Vagina (tissue), 2 donors: ENCODE measurements around the gene POTEJ. TPM values are rescaled to one million over a fixed set of nuclear protein-coding genes. Genes with fewer than 3 reads are reported as not detected.
A peak's percentile ranks its signal among the peaks of the same experiment; 100 is the strongest.
"Not testable (repeated sequence)": the region's sequence is repeated elsewhere in the genome, so short reads cannot be mapped to it uniquely, and the experiment has no call there.

Experiments used
- DNase-seq, 2 donors: peaks; one replicate each; pipeline ENCODE4 v3.0.0-alpha.2; 2017; ENCODE audit errors: extremely low spot score in 2 of 2
- H3K27ac ChIP-seq: fragments of 200-600 bp; sonication (generic); one replicate; pipeline ENCODE4 v1.5.1; 2019
- H3K27me3 ChIP-seq: fragments of 200-600 bp; sonication (generic); one replicate; pipeline ENCODE4 v1.5.1; 2019
- H3K36me3 ChIP-seq, 2 donors: fragments of 200-600 bp; sonication (generic); one replicate each; pipeline ENCODE4 v1.5.1; 2017 to 2019
- H3K4me1 ChIP-seq: fragments of 200-600 bp; sonication (generic); one replicate; pipeline ENCODE4 v1.5.1; 2019
- H3K4me3 ChIP-seq, 2 donors: fragments of 200-600 bp; sonication (generic); 1 replicate in 1 of 2; 2 replicates in 1 of 2; pipeline ENCODE4 v1.5.1; 2016 to 2019
- H3K9me3 ChIP-seq: fragments of 200-600 bp; sonication (generic); one replicate; pipeline ENCODE4 v1.5.1; 2019
- intact Hi-C: fragments of 100-400 bp; cut with DNase I; formaldehyde crosslinking; loops from one replicate; pipeline ENCODE4 v1.15.1; 2023
- total RNA-seq: library from RNA; depleted of rRNA; stranded (reverse); fragments of >200 nt; gene quantifications from one replicate; pipeline ENCODE4 v1.2.3, GENCODE V29; 2016

The POTEJ gene
- total RNA-seq, 1 donor from 2014 or later: not detected

GRCh38 chr2:130590842-130591359 lies 20.3 kb upstream of the POTEJ start:
- H3K36me3 ChIP-seq, H3K27ac ChIP-seq, H3K27me3 ChIP-seq, H3K9me3 ChIP-seq, H3K4me1 ChIP-seq, DNase-seq, H3K4me3 ChIP-seq, intact Hi-C loops: not testable (repeated sequence)

- H3K4me1 ChIP-seq, H3K36me3 ChIP-seq, H3K4me3 ChIP-seq, intact Hi-C loops, H3K27me3 ChIP-seq, H3K27ac ChIP-seq, DNase-seq, H3K9me3 ChIP-seq: not testable (repeated sequence)
Observed at GRCh38 chr2:130592791-130593414, 18.3 kb upstream of the POTEJ start.

- not testable (repeated sequence) for H3K36me3 ChIP-seq
Observed at GRCh38 chr2:130594011-130594410, 17.2 kb upstream of the POTEJ start.

GRCh38 chr2:130596757-130597156 lies 14.5 kb upstream of the POTEJ start:
- H3K9me3 ChIP-seq, H3K27ac ChIP-seq, H3K4me3 ChIP-seq, H3K27me3 ChIP-seq, intact Hi-C loops, DNase-seq, H3K4me1 ChIP-seq, H3K36me3 ChIP-seq: not testable (repeated sequence)

More at GRCh38 chr2:130594011-130594410, 17.2 kb upstream of the POTEJ start:
- DNase-seq, H3K27ac ChIP-seq, H3K9me3 ChIP-seq, H3K27me3 ChIP-seq, H3K4me3 ChIP-seq, intact Hi-C loops, H3K4me1 ChIP-seq: not testable (repeated sequence)

GRCh38 chr2:130597994-130598393 lies 13.2 kb upstream of the POTEJ start:
- H3K27ac ChIP-seq, H3K27me3 ChIP-seq, H3K4me3 ChIP-seq, intact Hi-C loops, H3K4me1 ChIP-seq, DNase-seq, H3K36me3 ChIP-seq, H3K9me3 ChIP-seq: not testable (repeated sequence)

GRCh38 chr2:130598463-130598862 lies 12.8 kb upstream of the POTEJ start:
- H3K27me3 ChIP-seq, H3K27ac ChIP-seq, H3K36me3 ChIP-seq, intact Hi-C loops, H3K4me1 ChIP-seq, H3K9me3 ChIP-seq, DNase-seq, H3K4me3 ChIP-seq: not testable (repeated sequence)

- DNase-seq, H3K9me3 ChIP-seq, H3K27ac ChIP-seq, H3K4me3 ChIP-seq, intact Hi-C loops, H3K4me1 ChIP-seq, H3K36me3 ChIP-seq, H3K27me3 ChIP-seq: not testable (repeated sequence)
Observed at GRCh38 chr2:130599393-130599792, 11.8 kb upstream of the POTEJ start, which contains the start of gene CFC1. CFC1 (minus strand) TSS chr2:130599575; CDS start chr2:130599287, 288 bp downstream.

GRCh38 chr2:130599926-130600325 lies 11.3 kb upstream of the POTEJ start:
- H3K9me3 ChIP-seq, H3K36me3 ChIP-seq, H3K4me1 ChIP-seq, DNase-seq, H3K27me3 ChIP-seq, H3K27ac ChIP-seq, intact Hi-C loops, H3K4me3 ChIP-seq: not testable (repeated sequence)

GRCh38 chr2:130601648-130602302 lies 9.5 kb upstream of the POTEJ start:
- DNase-seq, H3K9me3 ChIP-seq, H3K27me3 ChIP-seq, H3K27ac ChIP-seq, H3K36me3 ChIP-seq, H3K4me3 ChIP-seq, intact Hi-C loops, H3K4me1 ChIP-seq: not testable (repeated sequence)

- H3K27me3 ChIP-seq, H3K4me1 ChIP-seq, H3K36me3 ChIP-seq, H3K4me3 ChIP-seq, DNase-seq, H3K27ac ChIP-seq, H3K9me3 ChIP-seq, intact Hi-C loops: not testable (repeated sequence)
Observed at GRCh38 chr2:130608276-130609001, 2.8 kb upstream of the POTEJ start.

- H3K4me1 ChIP-seq, H3K27me3 ChIP-seq, H3K27ac ChIP-seq, H3K36me3 ChIP-seq, DNase-seq, H3K9me3 ChIP-seq, intact Hi-C loops, H3K4me3 ChIP-seq: not testable (repeated sequence)
Observed at GRCh38 chr2:130609002-130609920, 2.0 kb upstream of the POTEJ start.

GRCh38 chr2:130610486-130610885 lies 754 bp upstream of the POTEJ start:
- H3K4me3 ChIP-seq, H3K27me3 ChIP-seq, H3K4me1 ChIP-seq, H3K27ac ChIP-seq, H3K9me3 ChIP-seq, intact Hi-C loops, H3K36me3 ChIP-seq: not testable (repeated sequence)
- peak; percentile 37 to 44 for DNase-seq
